Myometrial cell (primary cell): Measurements from ENCODE around the gene MIEF1. TPM values are rescaled to one million over a fixed set of nuclear protein-coding genes. Genes with fewer than 3 reads are reported as not detected.

ENCODE experiments used
- total RNA-seq: library from RNA; depleted of rRNA; stranded (reverse); fragments of >200 nt; gene quantifications from 2 replicates; pipeline ENCODE4 v1.2.3, GENCODE V29; 2015

MIEF1 gene
- total RNA-seq: 13.8 and 21.8 TPM in 2 replicates

DNA sequence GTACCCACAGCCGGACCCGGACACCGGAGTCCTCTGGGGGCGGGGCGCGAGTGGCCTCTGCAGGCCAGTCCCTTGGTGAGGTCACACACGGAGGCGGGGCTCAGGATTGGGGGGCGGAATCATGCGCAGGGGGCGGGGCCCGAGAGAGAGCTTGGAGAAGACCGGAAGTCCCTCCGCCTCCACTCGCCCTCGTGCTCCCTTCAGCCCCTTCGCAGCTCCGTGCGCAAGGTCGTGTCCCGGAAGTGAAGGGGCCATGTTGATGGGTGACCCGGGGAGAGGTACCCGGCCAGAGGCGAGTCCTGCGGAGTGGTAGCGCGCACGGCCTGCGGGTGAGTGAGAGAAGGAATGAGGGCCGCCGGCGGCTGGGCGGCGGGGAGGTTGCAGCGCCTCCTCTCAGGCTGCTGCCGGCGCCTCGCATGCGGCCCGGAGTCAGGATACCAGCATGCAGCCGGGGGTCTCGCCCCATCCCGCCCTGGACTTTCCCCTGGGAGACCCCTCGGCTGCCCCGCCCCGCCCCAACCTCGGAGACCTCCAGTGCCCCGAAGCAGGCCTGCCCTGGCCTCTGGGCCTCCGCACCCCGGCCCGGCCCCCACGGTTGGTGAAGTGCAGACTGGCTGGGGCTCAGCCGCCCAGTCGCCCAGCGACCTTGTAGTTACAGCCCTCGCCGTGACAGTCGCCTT, at the start of gene MIEF1:
Gene MIEF1 (plus strand): TSS at position 182 of the 680 bp plus-strand sequence. CDS start 9,005 bp downstream, outside the sequence.

DNA sequence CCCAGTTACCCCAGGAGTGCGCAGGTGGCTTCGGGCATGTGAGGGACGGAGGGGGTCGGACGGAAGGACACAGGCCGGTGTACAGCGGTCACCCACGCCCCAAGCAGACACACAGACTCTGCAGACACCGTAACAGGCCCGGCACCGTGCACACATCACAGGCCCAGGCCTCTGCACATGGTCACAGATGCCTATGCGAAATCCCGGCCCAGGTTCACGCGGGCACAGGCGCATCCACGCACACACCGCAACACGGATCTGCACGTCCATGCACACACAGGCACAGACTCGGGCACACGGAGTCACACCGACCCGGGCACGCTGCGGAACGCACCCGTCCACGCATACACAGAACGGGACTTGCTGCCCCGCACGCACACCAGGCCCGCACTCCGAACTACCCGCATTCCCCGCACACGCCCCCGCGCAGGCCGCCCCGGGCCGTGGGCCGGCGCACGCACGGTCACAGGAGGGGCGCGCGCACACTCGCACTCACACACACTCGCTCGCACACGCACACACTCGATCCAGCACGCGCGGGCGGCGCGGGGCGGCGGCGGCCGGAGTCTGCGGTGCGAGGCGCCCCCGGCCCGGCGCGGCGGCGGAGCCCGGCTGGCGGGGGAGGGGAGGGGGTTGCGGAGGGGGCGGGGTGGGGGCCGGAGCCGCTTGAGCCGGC, 45.4 kb upstream of the MIEF1 start, which contains the start of gene MGAT3:
Gene MGAT3 (plus strand): TSS at position 491 of the 676 bp plus-strand sequence. CDS start 30,336 bp downstream, outside the sequence.

DNA sequence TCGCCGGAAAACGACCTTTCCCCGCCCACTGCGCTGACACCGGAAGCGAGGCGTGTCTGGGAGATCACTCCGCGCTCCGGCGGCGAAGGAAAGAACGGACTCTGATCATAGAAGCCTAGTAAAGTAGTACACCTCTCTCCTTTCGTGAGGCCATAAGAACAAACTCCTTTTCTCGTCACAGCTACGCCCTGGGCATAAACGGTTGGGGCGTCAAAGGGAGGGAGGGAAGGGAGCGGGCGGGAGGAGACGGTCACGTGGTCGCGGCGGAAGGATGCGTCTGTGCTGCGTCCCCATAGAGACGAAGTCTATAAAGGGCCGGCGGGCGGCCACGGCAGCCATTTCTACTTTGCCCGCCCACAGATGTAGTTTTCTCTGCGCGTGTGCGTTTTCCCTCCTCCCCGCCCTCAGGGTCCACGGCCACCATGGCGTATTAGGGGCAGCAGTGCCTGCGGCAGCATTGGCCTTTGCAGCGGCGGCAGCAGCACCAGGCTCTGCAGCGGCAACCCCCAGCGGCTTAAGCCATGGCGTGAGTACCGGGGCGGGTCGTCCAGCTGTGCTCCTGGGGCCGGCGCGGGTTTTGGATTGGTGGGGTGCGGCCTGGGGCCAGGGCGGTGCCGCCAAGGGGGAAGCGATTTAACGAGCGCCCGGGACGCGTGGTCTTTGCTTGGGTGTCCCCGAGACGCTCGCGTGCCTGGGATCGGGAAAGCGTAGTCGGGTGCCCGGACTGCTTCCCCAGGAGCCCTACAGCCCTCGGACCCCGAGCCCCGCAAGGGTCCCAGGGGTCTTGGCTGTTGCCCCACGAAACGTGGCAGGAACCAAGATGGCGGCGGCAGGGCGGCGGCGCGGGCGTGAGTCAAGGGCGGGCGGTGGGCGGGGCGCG, 18.4 kb downstream of the MIEF1 start, which contains the start of gene ATF4:
Gene ATF4 (plus strand): TSS at position 337 of the 880 bp plus-strand sequence. CDS start 884 bp downstream, outside the sequence.

DNA sequence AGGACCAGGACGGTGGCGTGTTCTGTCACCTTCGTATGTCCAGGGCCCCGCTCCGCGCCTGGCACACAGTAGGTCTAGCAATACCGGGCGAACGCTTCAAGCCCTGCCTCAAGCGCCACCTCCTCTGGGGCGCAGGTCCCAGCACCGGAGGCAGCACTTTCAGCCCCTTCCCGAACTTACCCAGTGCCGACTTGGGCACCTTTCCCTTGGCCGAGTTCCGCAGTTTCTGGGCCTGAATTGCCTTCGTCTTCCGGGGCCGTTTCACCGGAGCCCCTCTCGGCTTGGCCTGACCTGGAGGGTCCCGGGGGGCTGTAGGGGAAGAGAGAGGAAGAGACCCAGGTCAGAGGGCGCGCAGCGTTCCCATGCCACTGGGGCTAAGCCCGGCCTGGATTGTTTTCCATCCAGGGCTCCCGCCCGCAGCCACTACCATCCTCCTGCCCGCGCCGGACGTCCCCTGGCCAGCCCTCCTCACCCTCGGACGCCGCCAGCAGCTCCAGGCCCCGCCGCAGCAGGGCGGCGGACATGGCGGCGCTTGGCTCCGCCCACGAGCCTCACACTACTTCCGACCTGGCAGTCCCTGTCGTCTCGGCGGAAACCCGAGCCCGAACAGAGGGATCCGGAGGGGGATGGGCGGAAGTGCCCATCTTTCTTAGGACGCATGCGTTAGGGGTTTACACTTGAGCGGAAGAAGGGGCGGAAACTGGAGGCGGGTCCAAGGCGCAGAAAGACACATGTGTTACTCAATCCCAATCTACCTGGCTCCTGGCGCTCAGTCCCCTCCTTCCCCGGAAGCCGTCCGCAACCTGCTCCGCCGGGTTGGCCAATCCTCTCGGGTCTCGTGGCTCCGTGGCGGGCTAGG, 30.4 kb downstream of the MIEF1 start, which contains the start of gene RPS19BP1:
Gene RPS19BP1 (minus strand): TSS at position 534 of the 859 bp plus-strand sequence. CDS start 10 bp downstream, at position 524.

Other genes starting within 250 kb of the MIEF1 start
- gene RPL3, start 182.7 kb upstream of the MIEF1 start, total RNA-seq: 2,206 and 2,743 TPM in 2 replicates
- gene SYNGR1, start 152.3 kb upstream of the MIEF1 start, total RNA-seq: 6.6 and 8.4 TPM in 2 replicates
- 15.0 and 16.1 TPM in 2 replicates for gene TAB1, start 102.5 kb upstream of the MIEF1 start, total RNA-seq
- not detected in 2 replicates for gene MGAT3, start 45.3 kb upstream of the MIEF1 start, total RNA-seq
- 498 and 521 TPM in 2 replicates for gene ATF4, start 18.3 kb downstream of the MIEF1 start, total RNA-seq
- gene RPS19BP1, start 30.5 kb downstream of the MIEF1 start, total RNA-seq: 109 and 129 TPM in 2 replicates
- gene CACNA1I, start 68.5 kb downstream of the MIEF1 start, total RNA-seq: not detected in 2 replicates